ENCODE results near the gene DLG3.
A peak's percentile ranks its signal among the peaks of the same experiment; 100 is the strongest.
"Not testable (repeated sequence)": the region's sequence is repeated elsewhere in the genome, so short reads cannot be mapped to it uniquely, and the experiment has no call there.

The DLG3 gene

GRCh38 chrX:70444326-70444945, at the start of gene DLG3:
TSS of gene DLG3 (plus strand) at chrX:70444835. CDS start at chrX:70445202, 367 bp downstream.
- Mint-ChIP-seq H3K4me1 (peaks cover 6% of the 10 kb centered on the region), H3K4me3 (peak within 1 kb of the TSS; percentile 29 to 61), H3K27me3 (peaks cover 48% of the 10 kb centered on the region), H3K9me3 (no peaks in the 10 kb centered on the region), H3K27ac (peak within 1 kb of the TSS in 1 of 2 donors; percentile 80)
- DNase-seq (peak in 1 of 2 donors; percentile 30), ATAC-seq (peak; percentile 55)

- no peak overlapping the region for H3K4me3 Mint-ChIP-seq
- ATAC-seq: peak; percentile 55
- no peaks in the 10 kb centered on the region for H3K9me3 Mint-ChIP-seq
- H3K27ac Mint-ChIP-seq: no peak overlapping the region
- DNase-seq: no peak
- H3K27me3 Mint-ChIP-seq: no peaks in the 10 kb centered on the region
- no peaks in the 10 kb centered on the region for H3K4me1 Mint-ChIP-seq
These were observed 45.7 kb upstream of the DLG3 start for GRCh38 chrX:70398899-70399298.

- not testable (repeated sequence) for H3K27ac Mint-ChIP-seq, H3K27me3 Mint-ChIP-seq, H3K4me1 Mint-ChIP-seq, DNase-seq, H3K4me3 Mint-ChIP-seq, ATAC-seq, H3K9me3 Mint-ChIP-seq
These were observed 44.5 kb upstream of the DLG3 start for GRCh38 chrX:70400181-70400580.

- no peaks in the 10 kb centered on the region for H3K9me3 Mint-ChIP-seq
- DNase-seq (no peak), ATAC-seq (no peak)
- H3K27ac Mint-ChIP-seq: no peak overlapping the region
- H3K27me3 Mint-ChIP-seq: no peaks in the 10 kb centered on the region
- no peaks in the 10 kb centered on the region for H3K4me1 Mint-ChIP-seq
- H3K4me3 Mint-ChIP-seq: no peak overlapping the region
These were observed 41.9 kb upstream of the DLG3 start for GRCh38 chrX:70402721-70403120.

GRCh38 chrX:70405003-70405402, 39.6 kb upstream of the DLG3 start:
- DNase-seq (no peak), ATAC-seq (no peak)
- no peak overlapping the region for H3K4me3 Mint-ChIP-seq
- H3K27me3 Mint-ChIP-seq: no peaks in the 10 kb centered on the region
- no peaks in the 10 kb centered on the region for H3K4me1 Mint-ChIP-seq
- H3K9me3 Mint-ChIP-seq: no peaks in the 10 kb centered on the region
- H3K27ac Mint-ChIP-seq: no peak overlapping the region

GRCh38 chrX:70410921-70411320, 33.7 kb upstream of the DLG3 start:
- Mint-ChIP-seq H3K4me3 (no peak overlapping the region), H3K27me3 (no peaks in the 10 kb centered on the region), H3K27ac (no peak overlapping the region), H3K9me3 (no peaks in the 10 kb centered on the region), H3K4me1 (no peaks in the 10 kb centered on the region)
- ATAC-seq: no peak
- no peak for DNase-seq

GRCh38 chrX:70411475-70411874, 33.2 kb upstream of the DLG3 start:
- no peak overlapping the region for H3K27ac Mint-ChIP-seq
- no peak for ATAC-seq
- no peaks in the 10 kb centered on the region for H3K27me3 Mint-ChIP-seq
- H3K4me1 Mint-ChIP-seq: no peaks in the 10 kb centered on the region
- no peak overlapping the region for H3K4me3 Mint-ChIP-seq
- DNase-seq: no peak
- no peaks in the 10 kb centered on the region for H3K9me3 Mint-ChIP-seq

GRCh38 chrX:70421618-70422017, 23.0 kb upstream of the DLG3 start:
- Mint-ChIP-seq H3K27ac (peak overlapping the region in 1 of 2 donors; percentile 39), H3K4me3 (no peak overlapping the region), H3K27me3 (no peaks in the 10 kb centered on the region), H3K9me3 (no peaks in the 10 kb centered on the region), H3K4me1 (no peaks in the 10 kb centered on the region)
- DNase-seq: no peak
- ATAC-seq: no peak

- no peaks in the 10 kb centered on the region for H3K9me3 Mint-ChIP-seq
- peak within 1 kb of the TSS in 1 of 2 donors; percentile 57 for H3K27ac Mint-ChIP-seq
- H3K27me3 Mint-ChIP-seq: no peaks in the 10 kb centered on the region
- H3K4me3 Mint-ChIP-seq: no peak within 1 kb of the TSS
- ATAC-seq (peak; percentile 69), DNase-seq (no peak)
- H3K4me1 Mint-ChIP-seq: no peaks in the 10 kb centered on the region
These were observed 21.7 kb upstream of the DLG3 start, which contains the start of gene GDPD2 for GRCh38 chrX:70422851-70423341. TSS of gene GDPD2 (plus strand) at chrX:70423314. CDS start at chrX:70424985, 1,671 bp downstream.

GRCh38 chrX:70423936-70424675, 20.5 kb upstream of the DLG3 start:
- H3K4me1 Mint-ChIP-seq: no peaks in the 10 kb centered on the region
- no peaks in the 10 kb centered on the region for H3K9me3 Mint-ChIP-seq
- no peak for ATAC-seq
- H3K27me3 Mint-ChIP-seq: no peaks in the 10 kb centered on the region
- H3K4me3 Mint-ChIP-seq: no peak overlapping the region
- H3K27ac Mint-ChIP-seq: no peak overlapping the region
- no peak for DNase-seq

- H3K27me3 Mint-ChIP-seq: no peaks in the 10 kb centered on the region
- no peaks in the 10 kb centered on the region for H3K9me3 Mint-ChIP-seq
These were observed 19.8 kb upstream of the DLG3 start for GRCh38 chrX:70424801-70425200.

GRCh38 chrX:70426286-70427278, 18.1 kb upstream of the DLG3 start:
- DNase-seq (no peak), ATAC-seq (no peak)
- Mint-ChIP-seq H3K27ac (no peak overlapping the region), H3K9me3 (no peaks in the 10 kb centered on the region), H3K27me3 (no peaks in the 10 kb centered on the region), H3K4me3 (no peak overlapping the region), H3K4me1 (no peaks in the 10 kb centered on the region)

More at GRCh38 chrX:70424801-70425200, 19.8 kb upstream of the DLG3 start:
- Mint-ChIP-seq H3K27ac (no peak overlapping the region), H3K4me1 (no peaks in the 10 kb centered on the region), H3K4me3 (no peak overlapping the region)
- DNase-seq (no peak), ATAC-seq (no peak)

GRCh38 chrX:70427365-70427764, 17.3 kb upstream of the DLG3 start:
- H3K27ac Mint-ChIP-seq: no peak overlapping the region
- H3K27me3 Mint-ChIP-seq: no peaks in the 10 kb centered on the region
- H3K9me3 Mint-ChIP-seq: no peaks in the 10 kb centered on the region
- H3K4me3 Mint-ChIP-seq: no peak overlapping the region
- H3K4me1 Mint-ChIP-seq: no peaks in the 10 kb centered on the region
- DNase-seq (no peak), ATAC-seq (no peak)

- Mint-ChIP-seq H3K9me3 (no peaks in the 10 kb centered on the region), H3K27ac (no peak overlapping the region)
- ATAC-seq: no peak
These were observed 14.9 kb upstream of the DLG3 start for GRCh38 chrX:70429759-70430158.

More at GRCh38 chrX:70429759-70430158, 14.9 kb upstream of the DLG3 start:
- peaks cover 13% of the 10 kb centered on the region for H3K4me1 Mint-ChIP-seq
- no peak for DNase-seq
- no peaks in the 10 kb centered on the region for H3K27me3 Mint-ChIP-seq
- no peak overlapping the region for H3K4me3 Mint-ChIP-seq

Measured in stimulated activated naive CD8-positive, alpha-beta T cell treated with anti-CD3 and anti-CD28 coated beads, Interleukin-15, amount 100 ng/mL, for 72 hours (primary cell).